Activated CD4-positive, alpha-beta T cell treated with anti-CD3 and anti-CD28 coated beads, Interleukin-2, amount 10 ng/mL, durations not matched to agents 24 days and 14 days (primary cell): Measurements from ENCODE around the gene RYR3. TPM values are rescaled to one million over a fixed set of nuclear protein-coding genes. Genes with fewer than 3 reads are reported as not detected.

Experiments used
- DNase-seq: peaks from one replicate; pipeline ENCODE4 v3.0.0; 2022
- H3K27ac Mint-ChIP-seq: one replicate; pipeline ENCODE4 v1.8.0; 2022; ENCODE audit warnings: mild to moderate bottlenecking, mixed read lengths
- H3K27me3 Mint-ChIP-seq: one replicate; pipeline ENCODE4 v1.8.0; 2022; ENCODE audit warnings: mixed read lengths
- H3K36me3 Mint-ChIP-seq: one replicate; pipeline ENCODE4 v1.8.0; 2022; ENCODE audit warnings: low read depth, mild to moderate bottlenecking, mixed read lengths
- H3K4me1 Mint-ChIP-seq: one replicate; pipeline ENCODE4 v1.8.0; 2021; ENCODE audit warnings: mixed read lengths
- H3K4me3 Mint-ChIP-seq: one replicate; pipeline ENCODE4 v1.8.0; 2022; ENCODE audit warnings: mild to moderate bottlenecking, moderate library complexity, mixed read lengths
- H3K9me3 Mint-ChIP-seq: one replicate; pipeline ENCODE4 v1.8.0; 2021; ENCODE audit warnings: mixed read lengths
- intact Hi-C: fragments of 100-400 bp; cut with micrococcal nuclease; formaldehyde crosslinking; loops from one replicate; pipeline ENCODE4 v1.15.1; 2023
- total RNA-seq: library from RNA; stranded (reverse); gene quantifications from 2 replicates; pipeline ENCODE4 v1.2.3, GENCODE V29; 2022

Gene RYR3
- total RNA-seq, 1 donor from 2014 or later, result not detected

DNA sequence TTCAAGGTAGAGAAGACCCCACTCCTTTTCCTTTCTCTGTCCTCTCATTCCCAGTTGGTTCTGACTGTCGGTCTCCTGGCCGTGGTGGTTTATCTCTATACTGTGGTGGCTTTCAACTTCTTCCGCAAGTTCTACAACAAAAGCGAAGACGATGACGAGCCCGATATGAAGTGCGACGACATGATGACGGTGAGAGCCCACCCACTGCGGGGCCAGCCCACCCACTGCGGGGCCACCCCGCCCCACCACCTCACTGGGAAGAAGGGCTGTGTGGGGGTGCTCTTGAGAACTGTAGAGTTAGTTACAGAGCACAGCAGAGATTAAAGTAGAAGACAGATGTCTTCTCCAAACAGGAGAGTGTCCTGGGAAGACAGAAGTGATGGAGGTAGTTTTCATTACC, 547.0 kb downstream of the RYR3 start:
- Mint-ChIP-seq H3K9me3 (no peaks in the 10 kb centered on the region), H3K4me1 (no peaks in the 10 kb centered on the region), H3K4me3 (no peak overlapping the region), H3K27ac (no peak overlapping the region), H3K27me3 (no peaks in the 10 kb centered on the region), H3K36me3 (no peaks in the 10 kb centered on the region)
- intact Hi-C loops, result no loop called here
- no peak for DNase-seq

DNA sequence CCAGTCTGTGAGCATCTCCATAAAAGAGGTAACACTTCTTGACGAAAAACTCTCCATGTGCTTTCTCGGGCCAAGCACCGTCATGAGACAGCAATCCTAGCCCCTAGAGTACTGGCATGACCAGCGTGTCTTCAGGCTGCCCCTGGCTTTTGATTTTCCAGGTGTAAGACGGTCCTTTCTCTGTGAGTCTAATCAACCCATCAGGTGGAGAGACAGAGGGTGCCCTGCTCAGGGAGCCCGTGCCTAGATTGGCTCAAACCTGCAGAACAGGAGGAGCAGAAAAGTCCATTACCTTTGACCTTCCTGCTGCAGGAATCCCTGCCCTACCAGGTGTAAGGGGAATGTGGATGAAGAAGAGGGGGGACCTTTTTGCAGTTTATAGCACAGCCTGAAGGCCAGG, 548.1 kb downstream of the RYR3 start:
- no peak for DNase-seq
- Mint-ChIP-seq H3K4me1 (no peaks in the 10 kb centered on the region), H3K36me3 (no peaks in the 10 kb centered on the region), H3K27me3 (no peaks in the 10 kb centered on the region), H3K4me3 (no peak overlapping the region), H3K27ac (no peak overlapping the region), H3K9me3 (no peaks in the 10 kb centered on the region)
- intact Hi-C loops, result no loop called here

- intact Hi-C loops, result no loop called here
- no peaks in the 10 kb centered on the region for H3K9me3 Mint-ChIP-seq
- peaks cover 2% of the 10 kb centered on the region for H3K36me3 Mint-ChIP-seq
- H3K4me3 Mint-ChIP-seq, result no peak overlapping the region
- no peak overlapping the region for H3K27ac Mint-ChIP-seq
- no peaks in the 10 kb centered on the region for H3K27me3 Mint-ChIP-seq
- DNase-seq, result no peak
- H3K4me1 Mint-ChIP-seq, result peaks cover 3% of the 10 kb centered on the region
Observed at GRCh38 chr15:33859992-33860545, 549.3 kb downstream of the RYR3 start.

- Mint-ChIP-seq H3K4me1 (peaks cover 3% of the 10 kb centered on the region), H3K9me3 (no peaks in the 10 kb centered on the region), H3K36me3 (peaks cover 3% of the 10 kb centered on the region), H3K4me3 (no peak overlapping the region), H3K27ac (no peak overlapping the region), H3K27me3 (no peaks in the 10 kb centered on the region)
- intact Hi-C loops, result no loop called here
- DNase-seq, result no peak
Observed at GRCh38 chr15:33860754-33861153, 550.0 kb downstream of the RYR3 start.

DNA sequence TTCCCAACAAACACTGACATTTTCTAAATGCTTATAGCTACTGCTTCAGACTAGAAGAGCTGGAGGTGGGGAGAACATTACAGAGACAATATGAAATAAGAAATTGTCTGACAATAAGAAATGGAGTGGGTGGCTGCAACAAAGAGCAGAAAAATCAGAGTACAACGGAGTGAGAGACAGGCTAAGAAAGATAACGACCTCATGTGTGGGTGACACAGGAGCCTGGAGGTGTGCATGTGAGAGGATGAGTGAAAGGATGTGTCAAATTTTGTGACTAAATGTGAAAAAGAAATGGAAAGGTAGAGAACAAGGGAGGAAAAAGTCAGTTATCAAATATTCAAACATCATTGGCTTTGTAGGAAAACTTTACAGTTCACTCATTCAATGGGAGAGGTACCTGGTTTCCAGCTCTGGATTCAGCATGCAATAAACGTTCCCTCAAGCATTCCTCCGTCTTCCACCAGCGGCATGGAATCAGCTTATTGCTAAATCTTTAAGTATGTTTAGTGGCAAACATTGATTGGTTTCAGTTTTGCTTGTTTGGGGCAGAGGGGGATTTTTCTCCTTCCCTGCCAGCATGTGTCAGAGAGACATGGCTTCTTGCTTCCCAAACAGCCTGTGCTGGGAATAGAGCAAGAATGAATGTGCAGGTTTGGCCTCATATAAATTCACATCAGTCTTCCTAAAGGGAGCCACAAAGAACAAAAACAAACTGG, 553.8 kb downstream of the RYR3 start:
- Mint-ChIP-seq H3K4me3 (no peak overlapping the region), H3K36me3 (peaks cover 3% of the 10 kb centered on the region), H3K9me3 (no peaks in the 10 kb centered on the region), H3K4me1 (peaks cover 3% of the 10 kb centered on the region), H3K27me3 (no peaks in the 10 kb centered on the region), H3K27ac (no peak overlapping the region)
- intact Hi-C loops, result no loop called here
- DNase-seq, result no peak

DNA sequence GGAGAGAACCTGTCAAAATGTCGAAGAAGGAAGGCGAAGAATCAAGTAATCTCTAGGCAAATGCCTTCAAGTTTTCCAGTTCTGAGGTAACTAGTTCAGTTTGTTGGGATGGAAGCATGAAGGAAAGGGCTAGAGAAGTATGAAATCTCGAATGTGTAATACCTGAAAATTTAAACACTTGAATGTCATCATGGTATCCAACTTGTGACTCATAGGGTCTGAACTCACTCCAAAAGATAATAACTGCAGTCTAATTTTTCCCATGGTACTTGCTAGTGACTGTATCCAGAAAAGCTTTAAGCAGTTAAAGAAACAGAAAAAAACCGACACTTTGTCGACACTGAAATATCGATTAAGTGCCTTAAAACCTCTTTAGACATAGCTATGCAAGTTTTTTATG, 554.6 kb downstream of the RYR3 start:
- Mint-ChIP-seq H3K27ac (no peak overlapping the region), H3K36me3 (peaks cover 3% of the 10 kb centered on the region), H3K27me3 (no peaks in the 10 kb centered on the region), H3K9me3 (no peaks in the 10 kb centered on the region), H3K4me1 (peaks cover 3% of the 10 kb centered on the region), H3K4me3 (no peak overlapping the region)
- intact Hi-C loops, result no loop called here
- no peak for DNase-seq

GRCh38 chr15:33866101-33866737, 555.5 kb downstream of the RYR3 start:
- intact Hi-C loops, result no loop called here
- H3K9me3 Mint-ChIP-seq, result no peaks in the 10 kb centered on the region
- H3K36me3 Mint-ChIP-seq, result peaks cover 3% of the 10 kb centered on the region
- no peak overlapping the region for H3K4me3 Mint-ChIP-seq
- peaks cover 3% of the 10 kb centered on the region for H3K4me1 Mint-ChIP-seq
- H3K27me3 Mint-ChIP-seq, result no peaks in the 10 kb centered on the region
- no peak for DNase-seq
- no peak overlapping the region for H3K27ac Mint-ChIP-seq

DNA sequence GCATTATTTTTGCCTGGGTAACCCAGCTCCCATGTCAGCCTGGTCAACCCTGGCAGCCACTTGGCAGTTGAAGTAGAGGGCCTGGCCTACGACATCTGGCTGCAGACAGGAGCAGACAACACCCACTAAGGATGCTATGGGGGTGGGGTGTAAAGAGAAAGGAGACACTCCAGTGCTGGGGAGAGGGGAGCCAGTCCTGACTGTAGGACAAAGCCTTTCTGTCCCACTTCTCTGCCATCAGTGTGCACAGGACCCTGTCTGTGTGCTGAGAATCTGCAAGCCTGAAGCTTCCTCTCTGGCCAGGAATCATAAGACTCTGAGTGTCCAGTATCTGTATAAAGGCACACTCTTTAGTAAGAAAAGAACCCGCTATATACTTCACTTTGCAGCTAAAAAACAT, 561.2 kb downstream of the RYR3 start:
- H3K4me3 Mint-ChIP-seq, result no peak overlapping the region

GRCh38 chr15:33872416-33873106, 561.8 kb downstream of the RYR3 start:
- intact Hi-C loops, result no loop called here

More for the DNA sequence above, 561.2 kb downstream of the RYR3 start:
- no peak for DNase-seq
- no peaks in the 10 kb centered on the region for H3K27me3 Mint-ChIP-seq
- no peaks in the 10 kb centered on the region for H3K36me3 Mint-ChIP-seq
- H3K4me1 Mint-ChIP-seq, result no peaks in the 10 kb centered on the region
- H3K27ac Mint-ChIP-seq, result no peak overlapping the region
- intact Hi-C loops, result no loop called here
- H3K9me3 Mint-ChIP-seq, result no peaks in the 10 kb centered on the region

GRCh38 chr15:33874156-33874555, 563.4 kb downstream of the RYR3 start:
- intact Hi-C loops, result no loop called here
- H3K27me3 Mint-ChIP-seq, result no peaks in the 10 kb centered on the region
- H3K4me1 Mint-ChIP-seq, result no peaks in the 10 kb centered on the region
- H3K9me3 Mint-ChIP-seq, result no peaks in the 10 kb centered on the region
- no peaks in the 10 kb centered on the region for H3K36me3 Mint-ChIP-seq
- no peak overlapping the region for H3K4me3 Mint-ChIP-seq
- DNase-seq, result no peak
- no peak overlapping the region for H3K27ac Mint-ChIP-seq

More at GRCh38 chr15:33872416-33873106, 561.8 kb downstream of the RYR3 start:
- no peaks in the 10 kb centered on the region for H3K36me3 Mint-ChIP-seq
- no peak overlapping the region for H3K27ac Mint-ChIP-seq
- H3K4me1 Mint-ChIP-seq, result no peaks in the 10 kb centered on the region
- no peaks in the 10 kb centered on the region for H3K9me3 Mint-ChIP-seq
- no peak for DNase-seq
- no peaks in the 10 kb centered on the region for H3K27me3 Mint-ChIP-seq
- no peak overlapping the region for H3K4me3 Mint-ChIP-seq

GRCh38 chr15:33882921-33883320, 572.2 kb downstream of the RYR3 start:
- Mint-ChIP-seq H3K4me3 (no peak overlapping the region), H3K27me3 (peaks cover 2% of the 10 kb centered on the region), H3K9me3 (peaks cover 5% of the 10 kb centered on the region), H3K36me3 (no peaks in the 10 kb centered on the region), H3K4me1 (no peaks in the 10 kb centered on the region), H3K27ac (no peak overlapping the region)
- intact Hi-C loops, result no loop called here
- DNase-seq, result no peak

DNA sequence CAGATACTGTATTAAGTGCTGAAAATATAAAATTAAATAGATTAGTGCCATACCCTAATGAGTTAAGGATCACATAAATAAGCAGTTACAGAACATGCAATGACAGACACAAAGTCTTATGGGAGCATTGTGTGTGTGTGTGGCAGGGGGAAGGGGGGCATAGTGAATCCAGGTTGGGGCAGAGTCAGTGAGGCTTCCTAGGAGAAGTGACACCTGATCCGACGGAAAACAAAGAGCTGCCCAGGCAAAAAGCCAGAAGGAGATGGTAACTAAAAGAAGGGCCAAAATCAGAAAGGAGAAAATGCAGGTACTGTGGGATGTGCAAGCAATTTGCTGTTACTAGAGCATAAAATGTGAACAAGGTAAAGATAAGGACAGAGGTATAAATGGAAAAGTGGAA, 577.4 kb downstream of the RYR3 start:
- intact Hi-C loops, result no loop called here
- H3K4me3 Mint-ChIP-seq, result no peak overlapping the region
- no peaks in the 10 kb centered on the region for H3K27me3 Mint-ChIP-seq
- no peak for DNase-seq
- H3K27ac Mint-ChIP-seq, result no peak overlapping the region
- no peaks in the 10 kb centered on the region for H3K36me3 Mint-ChIP-seq
- no peaks in the 10 kb centered on the region for H3K4me1 Mint-ChIP-seq
- H3K9me3 Mint-ChIP-seq, result no peaks in the 10 kb centered on the region

DNA sequence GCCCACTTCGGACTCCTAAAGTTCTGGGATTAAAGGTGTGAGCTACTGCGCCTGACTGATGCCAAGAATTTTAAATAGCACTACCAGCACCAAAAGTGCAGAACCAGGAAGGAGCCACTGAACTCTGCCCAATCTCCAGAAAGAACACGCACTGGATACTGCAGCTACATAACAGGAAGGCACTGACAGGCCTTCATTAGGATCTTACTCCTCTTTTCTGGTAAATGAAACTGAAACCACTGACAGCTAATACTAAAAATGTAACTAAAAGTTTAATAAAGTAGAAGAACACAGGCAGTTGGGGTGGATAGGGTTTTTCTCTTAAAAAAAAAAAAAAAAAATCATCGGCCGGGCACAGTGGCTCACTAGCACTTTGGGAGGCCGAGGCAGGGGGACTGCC, 583.4 kb downstream of the RYR3 start:
- Mint-ChIP-seq H3K27me3 (no peaks in the 10 kb centered on the region), H3K4me3 (no peak overlapping the region), H3K36me3 (no peaks in the 10 kb centered on the region), H3K27ac (no peak overlapping the region), H3K9me3 (no peaks in the 10 kb centered on the region), H3K4me1 (peaks cover 9% of the 10 kb centered on the region)
- intact Hi-C loops, result no loop called here
- DNase-seq, result no peak

DNA sequence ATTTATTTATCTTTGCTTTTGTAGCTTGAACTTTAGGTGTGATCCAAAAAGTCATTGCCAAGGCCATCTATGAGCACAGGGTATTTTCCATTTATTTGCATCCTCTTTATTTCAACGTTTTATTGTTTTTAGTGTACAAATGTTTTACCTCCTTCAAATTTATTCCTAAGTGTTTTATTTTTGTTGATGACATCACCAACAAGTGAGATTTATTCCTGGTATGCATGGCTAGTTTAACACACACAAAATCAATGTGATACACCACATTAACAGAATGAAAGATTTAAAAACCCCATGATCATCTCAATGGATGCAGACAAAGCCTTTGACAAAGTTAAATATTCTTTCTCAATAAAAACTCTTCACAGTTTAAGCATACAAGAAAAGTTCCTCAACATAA, 591.3 kb downstream of the RYR3 start:
- H3K27ac Mint-ChIP-seq, result no peak overlapping the region
- H3K4me1 Mint-ChIP-seq, result peaks cover 2% of the 10 kb centered on the region
- no peak for DNase-seq
- intact Hi-C loops, result no loop called here
- H3K9me3 Mint-ChIP-seq, result no peaks in the 10 kb centered on the region
- no peak overlapping the region for H3K4me3 Mint-ChIP-seq
- no peaks in the 10 kb centered on the region for H3K27me3 Mint-ChIP-seq
- no peaks in the 10 kb centered on the region for H3K36me3 Mint-ChIP-seq
